ENCODE data around the gene MCC.

DNA sequence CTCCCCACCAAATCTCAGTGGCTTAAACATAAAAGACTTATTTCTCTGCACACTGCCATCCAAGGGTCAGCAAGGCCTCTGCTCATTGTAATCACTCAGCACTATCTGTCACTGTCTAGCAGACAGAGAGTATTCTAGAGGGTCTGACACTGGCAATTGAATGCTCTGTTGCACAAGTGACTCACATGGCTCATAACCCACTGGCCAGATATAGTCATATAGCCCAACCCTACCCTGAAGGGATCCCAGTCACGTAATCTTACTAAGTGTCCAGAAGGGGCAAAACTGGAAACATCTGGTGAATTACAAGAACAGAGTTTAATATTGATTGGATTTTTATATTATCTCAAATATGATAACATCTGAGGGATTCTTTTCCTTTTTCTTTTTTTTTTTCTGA lies 134.2 kb downstream of the MCC start:
- TF ChIP-seq POLR2A (IDR thresholded peaks at IDR 0.05): no peak
- TF ChIP-seq, protein P1, sequence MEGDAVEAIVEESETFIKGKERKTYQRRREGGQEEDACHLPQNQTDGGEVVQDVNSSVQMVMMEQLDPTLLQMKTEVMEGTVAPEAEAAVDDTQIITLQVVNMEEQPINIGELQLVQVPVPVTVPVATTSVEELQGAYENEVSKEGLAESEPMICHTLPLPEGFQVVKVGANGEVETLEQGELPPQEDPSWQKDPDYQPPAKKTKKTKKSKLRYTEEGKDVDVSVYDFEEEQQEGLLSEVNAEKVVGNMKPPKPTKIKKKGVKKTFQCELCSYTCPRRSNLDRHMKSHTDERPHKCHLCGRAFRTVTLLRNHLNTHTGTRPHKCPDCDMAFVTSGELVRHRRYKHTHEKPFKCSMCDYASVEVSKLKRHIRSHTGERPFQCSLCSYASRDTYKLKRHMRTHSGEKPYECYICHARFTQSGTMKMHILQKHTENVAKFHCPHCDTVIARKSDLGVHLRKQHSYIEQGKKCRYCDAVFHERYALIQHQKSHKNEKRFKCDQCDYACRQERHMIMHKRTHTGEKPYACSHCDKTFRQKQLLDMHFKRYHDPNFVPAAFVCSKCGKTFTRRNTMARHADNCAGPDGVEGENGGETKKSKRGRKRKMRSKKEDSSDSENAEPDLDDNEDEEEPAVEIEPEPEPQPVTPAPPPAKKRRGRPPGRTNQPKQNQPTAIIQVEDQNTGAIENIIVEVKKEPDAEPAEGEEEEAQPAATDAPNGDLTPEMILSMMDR (IDR thresholded peaks at IDR 0.05 in 4 of 5, conservative IDR thresholded peaks at IDR 0.05 in 1 of 5): no peak
